Kidney epithelial cell (primary cell): Measurements from ENCODE around the gene TAF1B. TPM values are rescaled to one million over a fixed set of nuclear protein-coding genes. Genes with fewer than 3 reads are reported as not detected.
"Not testable (repeated sequence)": the region's sequence is repeated elsewhere in the genome, so short reads cannot be mapped to it uniquely, and the experiment has no call there.

Source experiments
- DNase-seq: peaks from one replicate; pipeline ENCODE4 v3.0.0-alpha.2; 2010; ENCODE audit warnings: low read depth
- H3K27me3 ChIP-seq: 2 replicates; pipeline ENCODE4 v1.6.0; 2011; ENCODE audit warnings: low read length; ENCODE audit not compliant: control insufficient read depth, insufficient read depth
- H3K36me3 ChIP-seq: 2 replicates; pipeline ENCODE4 v1.5.1; 2011; ENCODE audit warnings: low read length; ENCODE audit not compliant: control insufficient read depth, insufficient read depth
- H3K4me3 ChIP-seq: 2 replicates; pipeline ENCODE4 v1.5.1; 2011; ENCODE audit warnings: low read depth, mild to moderate bottlenecking, control low read depth, low read length
- CTCF ChIP-seq: IDR thresholded peaks from 2 replicates; pipeline ENCODE4 v1.5.1; 2011; ENCODE audit warnings: mild to moderate bottlenecking, moderate library complexity, low read length, control low read depth, inconsistent platforms; ENCODE audit not compliant: insufficient read depth, poor library complexity, severe bottlenecking
- total RNA-seq: library from RNA; depleted of rRNA; stranded (reverse); fragments of >200 nt; gene quantifications from 2 replicates; pipeline ENCODE4 v1.2.3, GENCODE V29; 2015

TAF1B gene
- total RNA-seq, 1 donor from 2014 or later, result 15.0 TPM

- H3K36me3 ChIP-seq, result peaks cover 6% of the 10 kb centered on the region
- H3K4me3 ChIP-seq, result no peak overlapping the region
- no peak for DNase-seq
- H3K27me3 ChIP-seq, result no peaks in the 10 kb centered on the region
- no peak for TF ChIP-seq CTCF
These were observed 14.8 kb downstream of the TAF1B start for GRCh38 chr2:9857814-9858729.

GRCh38 chr2:9858730-9859068, 15.4 kb downstream of the TAF1B start:
- DNase-seq, result no peak
- H3K36me3 ChIP-seq, result peaks cover 6% of the 10 kb centered on the region
- H3K27me3 ChIP-seq, result no peaks in the 10 kb centered on the region
- H3K4me3 ChIP-seq, result no peak overlapping the region
- no peak for TF ChIP-seq CTCF

- H3K36me3 ChIP-seq, H3K4me3 ChIP-seq, DNase-seq, H3K27me3 ChIP-seq: not testable (repeated sequence)
These were observed 17.8 kb downstream of the TAF1B start for GRCh38 chr2:9860922-9861580.

- Histone ChIP-seq H3K36me3 (no peaks in the 10 kb centered on the region), H3K27me3 (no peaks in the 10 kb centered on the region), H3K4me3 (no peak overlapping the region)
- no peak for TF ChIP-seq CTCF
- no peak for DNase-seq
These were observed 24.6 kb downstream of the TAF1B start for GRCh38 chr2:9867881-9868280.

GRCh38 chr2:9873337-9873736, 30.1 kb downstream of the TAF1B start:
- H3K36me3 ChIP-seq, result no peaks in the 10 kb centered on the region
- DNase-seq, result no peak
- no peak for TF ChIP-seq CTCF
- H3K4me3 ChIP-seq, result no peak overlapping the region
- H3K27me3 ChIP-seq, result no peaks in the 10 kb centered on the region

- DNase-seq, result no peak
- no peaks in the 10 kb centered on the region for H3K36me3 ChIP-seq
- TF ChIP-seq CTCF, result no peak
These were observed 33.8 kb downstream of the TAF1B start for GRCh38 chr2:9877026-9877425.

More at GRCh38 chr2:9877026-9877425, 33.8 kb downstream of the TAF1B start:
- Histone ChIP-seq H3K27me3 (no peaks in the 10 kb centered on the region), H3K4me3 (no peak overlapping the region)
